Stimulated activated CD4-positive, alpha-beta T cell treated with anti-CD3 and anti-CD28 coated beads, Interleukin-4, amount 100 ng/mL, for 4 hours (primary cell): ENCODE results near the gene HMGN4.
"Not testable (repeated sequence)": the region's sequence is repeated elsewhere in the genome, so short reads cannot be mapped to it uniquely, and the experiment has no call there.

Source experiments
- DNase-seq, 2 experiments: peaks; one replicate each; pipeline ENCODE4 v3.0.0-alpha.2; 2020

The HMGN4 gene

DNA sequence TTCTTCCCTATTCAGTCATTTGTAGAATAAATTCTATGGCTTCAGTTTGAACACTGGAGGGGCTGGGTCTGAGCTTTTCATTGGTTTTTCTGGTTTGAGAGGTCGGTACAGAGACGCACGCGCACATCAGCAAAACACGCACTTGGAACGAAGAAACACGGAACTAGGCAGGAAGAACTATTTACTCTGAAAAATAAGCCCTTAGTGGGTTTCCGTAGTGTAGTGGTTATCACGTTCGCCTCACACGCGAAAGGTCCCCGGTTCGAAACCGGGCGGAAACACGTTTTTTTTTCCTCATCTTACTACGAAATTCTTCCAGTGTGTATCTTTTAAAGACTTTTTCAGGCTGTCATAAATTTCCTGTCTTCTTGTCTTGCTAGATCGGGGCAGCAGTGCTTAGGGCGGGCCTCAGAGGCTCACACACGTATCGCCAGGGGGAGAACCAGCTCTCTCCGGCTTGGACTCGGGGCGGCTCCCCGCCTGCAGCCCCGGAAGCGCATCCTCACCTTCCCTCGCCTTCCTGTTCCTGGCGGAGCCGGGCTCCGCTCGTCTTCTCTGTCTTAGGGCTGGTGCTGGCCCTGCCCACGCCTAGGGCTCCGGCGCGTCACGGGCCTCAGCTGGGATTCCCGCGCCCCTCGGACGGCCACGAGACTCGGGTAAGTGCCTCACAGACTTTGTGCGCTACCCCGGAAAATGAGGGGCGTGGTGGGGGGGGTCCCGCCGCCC is at the start of gene HMGN4:
TSS of gene HMGN4 (plus strand) at position 521 of the 726 bp plus-strand sequence. CDS start 6,841 bp downstream, outside the sequence.
- peak; percentile 70 to 79 for DNase-seq

DNA sequence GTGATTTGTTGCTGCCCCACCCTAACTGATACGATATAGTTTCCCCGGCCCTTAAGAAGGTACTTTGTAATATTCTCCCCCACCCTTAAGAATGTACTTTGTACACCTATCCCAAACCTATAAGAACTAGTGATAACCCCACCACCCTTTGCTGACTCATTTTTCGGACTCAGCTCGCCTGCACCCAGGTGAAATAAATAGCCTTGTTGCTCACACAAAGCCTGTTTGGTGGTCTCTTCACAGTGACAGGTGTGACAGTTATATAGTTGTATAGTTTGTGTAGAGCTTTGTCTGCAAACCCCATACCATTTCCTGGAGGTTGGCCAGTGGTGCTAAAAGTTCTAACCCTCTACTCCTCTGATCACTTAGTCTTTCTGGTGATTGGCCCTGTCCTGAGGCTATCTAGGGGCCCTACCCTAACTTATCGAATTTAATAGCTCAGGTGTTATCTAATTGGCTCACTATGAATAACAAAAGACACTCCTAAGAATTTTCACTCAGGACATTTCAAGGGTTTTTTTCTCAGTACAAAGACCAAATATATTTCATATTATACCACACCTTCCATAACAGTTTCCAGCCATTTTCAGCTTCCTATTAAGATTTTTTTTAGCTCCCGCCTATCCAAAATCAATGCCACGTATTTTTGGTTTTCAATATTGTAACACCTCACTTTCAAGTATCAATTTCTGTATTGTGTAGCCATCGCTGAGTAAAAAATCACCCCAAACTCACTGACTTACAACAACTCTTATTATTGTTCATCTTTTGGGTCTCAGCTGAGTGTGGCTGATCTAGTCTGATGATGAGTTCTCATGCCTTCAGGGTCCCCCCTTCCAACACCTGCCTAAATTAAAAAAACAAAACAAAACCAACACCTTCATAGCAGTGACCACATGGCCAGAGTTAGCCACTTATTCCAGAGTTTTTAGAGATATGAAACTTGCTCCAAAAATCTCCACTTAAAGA is 47.9 kb upstream of the HMGN4 start:
- DNase-seq: no peak

DNA sequence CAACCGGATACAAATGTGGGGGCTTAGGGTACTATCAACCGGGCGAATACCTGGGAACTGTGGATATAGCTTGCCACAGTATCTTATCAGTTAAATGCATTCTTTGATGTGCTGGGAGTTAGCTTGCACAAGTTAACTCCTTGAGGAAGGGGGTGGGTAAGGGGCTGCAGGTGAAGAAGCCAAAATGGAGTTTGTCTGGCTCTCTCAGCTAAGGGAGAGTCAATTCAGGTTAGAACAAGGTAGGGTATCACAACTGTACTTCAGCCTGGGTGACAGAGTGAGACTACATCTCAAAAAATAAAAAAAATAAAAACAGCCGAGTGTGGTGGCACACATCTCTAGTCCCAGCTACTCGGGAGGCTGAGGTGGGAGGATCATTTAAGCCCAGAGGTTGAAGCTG is 46.6 kb upstream of the HMGN4 start:
- no peak for DNase-seq

DNA sequence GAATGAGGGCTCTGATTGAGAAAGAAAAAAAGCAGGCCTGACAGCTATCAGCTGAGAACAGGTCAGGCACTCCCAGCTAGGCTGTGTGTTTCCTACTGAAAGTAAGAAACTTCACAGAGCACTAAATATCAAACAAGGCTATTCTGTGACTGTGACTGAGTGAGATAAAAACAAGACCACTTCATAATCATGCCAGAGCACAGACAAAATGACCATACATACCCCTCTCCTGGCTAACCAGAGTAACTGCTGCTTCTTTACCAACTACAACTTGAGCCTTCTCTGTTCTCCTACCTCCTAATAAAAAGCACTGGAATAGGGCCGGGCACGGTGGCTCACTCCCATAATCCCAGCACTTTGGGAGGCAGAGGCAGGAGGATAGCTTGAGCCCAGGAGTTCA is 44.9 kb upstream of the HMGN4 start:
- DNase-seq: no peak

DNA sequence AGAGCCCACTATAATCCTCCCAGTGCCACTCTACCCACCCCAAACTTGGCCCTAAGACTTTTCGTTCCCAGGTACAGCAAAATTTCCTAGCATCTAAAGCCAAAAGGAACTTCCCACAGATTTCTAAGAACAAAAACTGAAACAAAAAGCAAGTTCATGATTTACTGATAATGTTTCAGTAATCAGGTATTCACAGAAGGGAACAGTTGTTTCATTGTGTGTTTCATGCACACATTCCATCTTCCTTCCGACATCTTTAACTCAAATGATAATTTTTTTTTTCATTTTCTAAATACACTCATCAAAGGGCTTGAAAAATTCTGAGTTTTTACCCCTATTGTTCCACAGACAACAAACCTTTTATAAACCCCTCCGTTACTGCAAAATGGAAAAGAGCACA is 44.0 kb upstream of the HMGN4 start:
- DNase-seq: no peak

DNA sequence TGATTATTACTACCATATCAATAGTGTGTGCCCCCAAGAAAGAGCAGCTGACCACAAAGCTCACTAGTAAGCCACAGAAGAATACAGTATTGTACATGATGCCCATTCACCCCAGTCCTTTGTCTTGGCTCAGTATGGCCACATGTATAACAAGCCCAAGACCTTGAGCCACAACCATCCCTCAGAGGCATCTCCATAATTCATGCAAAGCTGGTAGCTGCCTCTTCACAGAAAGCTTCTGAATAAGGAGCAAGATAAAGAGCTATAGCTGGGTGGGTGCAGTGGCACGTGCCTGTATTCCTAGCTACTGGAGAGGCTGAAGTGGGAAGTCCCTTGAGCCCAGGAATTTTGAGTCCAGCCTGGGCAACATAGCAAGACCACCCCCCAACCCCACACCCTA is 42.9 kb upstream of the HMGN4 start:
- no peak for DNase-seq

DNA sequence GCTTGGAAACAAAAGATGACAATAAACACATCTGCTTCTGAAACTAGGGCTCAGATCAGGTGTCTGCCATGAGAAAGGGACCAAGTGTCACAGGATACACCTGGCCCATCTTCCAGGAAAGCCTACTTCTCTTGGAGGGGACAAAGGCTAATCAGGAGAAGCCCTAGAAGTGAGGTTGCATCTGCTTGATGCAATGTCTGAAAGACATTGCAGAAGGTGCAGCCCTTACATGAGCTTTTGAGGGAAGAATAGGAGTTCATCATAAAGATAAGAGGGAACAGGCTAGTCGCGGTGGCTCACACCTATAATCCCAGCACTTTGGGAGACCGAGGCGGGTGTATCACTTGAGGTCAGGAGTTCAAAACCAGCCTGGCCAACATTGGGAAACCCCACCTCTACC is 40.6 kb upstream of the HMGN4 start:
- no peak for DNase-seq

DNA sequence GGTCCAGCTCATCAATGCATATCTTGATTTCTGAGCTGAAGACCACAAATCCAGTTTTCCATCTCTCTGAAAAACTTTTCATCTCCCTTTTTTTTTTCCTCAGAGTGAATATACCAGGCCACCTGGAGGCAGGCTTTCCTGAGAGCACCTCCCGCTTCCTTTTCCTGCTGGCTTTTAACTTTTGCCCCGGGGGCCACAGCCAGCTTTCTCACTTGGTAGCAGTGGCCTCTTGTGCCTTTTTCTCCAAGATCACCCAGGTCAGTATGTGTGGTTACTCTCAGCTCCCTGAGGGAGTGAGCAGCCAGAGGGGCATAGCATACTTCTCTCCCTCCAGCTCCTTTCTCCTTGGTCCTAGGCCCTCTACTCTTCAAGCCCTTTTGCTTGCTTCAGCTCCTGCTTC is 38.1 kb upstream of the HMGN4 start, which contains the start of gene BTN1A1:
TSS of gene BTN1A1 (plus strand) at position 202 of the 400 bp plus-strand sequence. CDS start 984 bp downstream, outside the sequence.
- no peak for DNase-seq

DNA sequence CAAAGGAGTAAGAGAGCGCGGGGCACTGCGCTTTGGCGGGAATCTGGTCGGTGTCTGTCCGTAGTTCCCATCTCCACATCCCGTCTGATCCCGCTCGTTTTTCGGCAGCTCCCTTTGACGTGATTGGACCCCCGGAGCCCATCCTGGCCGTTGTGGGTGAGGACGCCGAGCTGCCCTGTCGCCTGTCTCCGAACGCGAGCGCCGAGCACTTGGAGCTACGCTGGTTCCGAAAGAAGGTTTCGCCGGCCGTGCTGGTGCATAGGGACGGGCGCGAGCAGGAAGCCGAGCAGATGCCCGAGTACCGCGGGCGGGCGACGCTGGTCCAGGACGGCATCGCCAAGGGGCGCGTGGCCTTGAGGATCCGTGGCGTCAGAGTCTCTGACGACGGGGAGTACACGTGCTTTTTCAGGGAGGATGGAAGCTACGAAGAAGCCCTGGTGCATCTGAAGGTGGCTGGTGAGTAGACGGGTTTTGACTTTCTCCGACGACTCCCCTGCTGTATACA is 36.6 kb upstream of the HMGN4 start:
- DNase-seq: peak; percentile 29 to 34

DNA sequence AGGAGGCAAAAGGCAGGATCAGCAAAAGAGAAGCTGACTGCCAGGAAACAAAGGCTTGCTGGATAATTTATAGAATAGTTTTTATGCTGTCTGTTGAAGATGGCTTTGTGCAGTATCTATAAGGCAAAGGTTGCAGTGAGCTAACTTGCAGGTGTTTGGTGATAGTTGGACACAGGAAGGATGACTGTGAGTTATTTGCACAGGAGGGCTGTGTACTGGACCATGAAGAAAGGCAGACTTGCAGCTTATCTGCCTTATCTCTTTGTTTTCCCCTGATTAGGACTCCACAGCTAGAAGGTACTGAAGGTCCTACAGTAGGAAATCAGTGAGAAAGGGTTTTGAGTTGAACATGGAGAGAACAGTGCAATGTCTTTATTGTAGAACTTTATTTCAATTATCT is 36.0 kb upstream of the HMGN4 start:
- no peak for DNase-seq

DNA sequence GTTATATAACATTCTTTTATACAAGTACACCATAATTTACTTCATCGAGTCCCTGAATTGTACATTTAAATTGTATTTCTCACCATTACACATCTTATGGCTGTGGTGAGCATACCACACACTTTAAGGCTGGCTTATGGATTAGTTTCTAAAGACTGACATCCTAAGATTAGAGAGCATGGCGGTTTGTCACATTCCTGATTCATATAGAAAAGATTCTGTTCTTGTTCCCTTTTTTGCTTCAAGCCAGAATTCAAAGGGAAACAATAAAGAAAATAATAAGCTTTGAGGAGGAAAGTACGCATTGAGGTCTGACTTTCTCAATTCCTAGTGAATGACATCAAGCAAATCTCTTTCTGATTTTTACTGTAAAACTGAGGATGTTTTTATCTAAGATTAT is 35.5 kb upstream of the HMGN4 start:
- no peak for DNase-seq

DNA sequence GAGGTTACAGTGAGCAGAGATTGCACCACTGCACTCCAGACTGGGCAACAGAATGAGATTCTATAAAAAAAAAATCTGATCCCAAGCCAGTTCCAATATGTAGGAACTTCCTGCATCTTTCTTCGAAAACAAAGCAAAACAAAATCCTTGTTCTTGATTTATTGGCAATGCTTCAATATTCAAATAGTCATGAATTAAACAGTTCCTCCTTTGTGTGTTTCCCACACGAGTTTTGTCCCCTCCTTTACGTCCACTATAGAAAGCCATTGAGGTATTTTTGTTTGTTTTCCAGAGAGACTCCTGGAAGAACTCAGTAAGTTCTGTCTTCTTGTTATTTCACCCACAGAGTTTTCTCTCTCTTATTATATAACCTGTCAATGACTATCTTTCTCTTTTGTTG is 30.5 kb upstream of the HMGN4 start:
- DNase-seq: no peak

DNA sequence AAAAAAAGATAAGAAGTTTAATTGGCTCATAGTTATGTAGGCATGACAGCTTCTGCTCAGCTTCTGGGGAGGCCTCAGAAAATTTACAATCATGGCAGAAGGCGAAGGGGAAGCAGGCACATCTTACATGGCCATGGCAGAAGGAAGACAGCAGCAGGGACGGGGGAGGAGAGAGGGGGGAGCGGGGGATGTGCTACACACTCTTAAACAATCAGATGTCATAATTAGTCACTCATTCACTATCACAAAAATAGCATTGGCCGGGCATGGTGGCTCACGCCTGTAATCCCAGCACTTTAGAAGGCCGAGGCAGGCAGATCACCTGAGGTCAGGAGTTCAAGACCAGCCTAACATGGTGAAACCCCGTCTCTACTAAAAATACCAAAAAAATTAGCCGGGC is 27.1 kb upstream of the HMGN4 start:
- not testable (repeated sequence) for DNase-seq

DNA sequence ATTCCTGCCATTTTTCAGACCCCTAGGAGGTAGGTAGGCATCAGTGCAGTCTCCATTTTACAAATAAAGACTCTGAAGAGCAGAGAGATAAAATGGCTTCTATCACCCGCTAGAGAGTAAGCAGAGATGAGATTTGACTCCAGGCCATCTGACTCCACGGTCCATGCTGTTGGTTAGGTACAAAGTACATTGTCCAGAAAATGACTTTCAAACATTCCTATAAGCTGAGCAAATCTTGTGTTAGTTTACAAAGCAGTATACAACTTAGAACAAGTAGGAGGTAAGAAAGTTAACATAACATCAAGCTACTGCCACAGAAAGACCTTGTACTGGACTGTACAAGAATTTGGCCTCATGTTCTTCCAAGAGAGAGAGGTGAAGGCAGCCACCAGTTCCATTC is 23.2 kb upstream of the HMGN4 start:
- DNase-seq: no peak

DNA sequence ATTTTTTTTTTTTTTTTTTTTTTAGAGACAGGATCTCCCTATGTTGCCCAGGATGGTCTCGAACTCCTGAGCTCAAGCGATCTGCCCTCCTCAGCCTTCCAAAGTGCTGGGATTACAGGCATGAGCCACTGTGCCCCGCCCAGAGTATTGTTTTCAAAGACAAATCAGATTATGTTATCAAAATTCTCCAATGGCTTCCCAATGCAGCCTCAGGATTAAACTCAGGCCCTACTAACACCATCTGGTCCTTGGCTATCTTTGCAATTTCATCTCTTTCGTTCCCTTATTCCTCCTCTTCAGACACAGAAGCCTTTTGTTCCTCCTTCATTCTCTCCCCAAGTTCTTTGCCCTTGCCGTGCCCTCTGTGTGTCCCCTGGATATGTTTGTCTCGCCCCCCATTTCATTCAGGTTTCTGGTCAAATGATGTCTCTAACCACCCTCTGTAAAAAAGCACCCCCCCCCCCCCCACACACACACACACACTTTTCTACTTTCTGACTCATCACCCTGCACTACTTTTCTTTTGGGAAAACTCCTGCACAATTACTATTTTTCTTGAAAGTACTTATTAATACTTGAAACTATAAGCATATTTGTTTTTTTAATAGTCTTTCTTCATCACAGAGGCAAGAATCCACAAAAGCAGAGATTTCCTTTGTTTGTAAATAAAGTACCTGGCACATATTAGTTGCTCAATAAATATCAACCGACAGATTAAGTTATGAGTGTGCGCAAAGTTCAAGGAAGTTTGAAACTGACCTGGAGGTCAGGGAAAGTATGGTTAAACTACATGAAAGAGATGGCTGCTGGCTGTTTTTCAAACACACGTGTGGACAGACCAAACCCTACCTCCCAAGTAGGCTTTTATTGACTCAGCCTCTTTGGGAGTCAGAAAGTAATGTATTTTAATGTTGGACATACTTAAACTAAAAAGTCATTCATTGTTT is 21.4 kb upstream of the HMGN4 start:
- no peak for DNase-seq

DNA sequence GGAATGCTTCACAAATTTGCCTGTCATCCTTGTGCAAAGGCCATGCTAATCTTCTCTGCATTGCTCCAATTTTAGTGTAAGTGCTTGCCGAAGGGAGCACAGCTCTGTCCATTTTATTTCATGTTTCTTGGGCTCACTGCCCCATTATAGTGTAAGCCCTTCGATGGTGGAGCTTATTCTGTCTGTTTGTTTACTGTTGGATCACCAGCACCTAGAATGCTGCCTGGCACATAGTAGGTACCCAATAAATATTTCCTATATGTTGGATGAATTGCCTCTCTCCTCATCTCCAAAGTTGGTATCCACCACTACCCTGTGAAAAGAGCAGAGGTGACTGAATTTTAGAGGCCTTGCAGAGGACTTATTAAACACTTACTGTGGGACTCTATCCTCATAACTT is 18.8 kb upstream of the HMGN4 start:
- no peak for DNase-seq

DNA sequence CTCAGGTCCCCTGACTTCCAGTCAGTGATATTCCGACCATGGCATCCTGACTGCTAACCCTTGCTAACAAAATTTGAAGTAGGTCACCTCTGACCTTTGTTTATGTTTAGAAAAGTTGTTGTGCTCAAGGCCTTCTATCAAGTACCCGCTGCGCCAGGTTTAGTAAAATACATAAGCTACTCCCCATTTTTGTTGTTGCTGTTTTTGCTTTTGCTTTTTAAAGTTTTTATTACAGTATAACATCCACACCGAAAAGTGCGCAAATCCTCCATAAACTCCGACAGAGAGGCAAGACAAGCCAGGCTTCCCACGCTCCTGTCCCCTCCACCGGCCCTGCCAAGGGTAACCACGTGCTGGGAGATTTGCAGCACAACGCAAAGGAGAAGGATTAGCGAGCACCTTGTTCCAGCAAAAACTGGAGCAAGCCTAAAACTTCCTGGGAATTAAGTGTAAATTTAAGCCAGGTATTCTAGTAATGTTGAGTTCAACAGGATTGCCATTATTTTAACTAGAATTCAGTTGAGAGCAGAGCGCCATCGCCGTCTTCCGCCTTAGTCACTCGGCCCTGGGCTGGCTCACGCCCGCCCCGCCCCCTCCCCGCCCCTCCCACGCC is 17.8 kb upstream of the HMGN4 start:
- no peak for DNase-seq

DNA sequence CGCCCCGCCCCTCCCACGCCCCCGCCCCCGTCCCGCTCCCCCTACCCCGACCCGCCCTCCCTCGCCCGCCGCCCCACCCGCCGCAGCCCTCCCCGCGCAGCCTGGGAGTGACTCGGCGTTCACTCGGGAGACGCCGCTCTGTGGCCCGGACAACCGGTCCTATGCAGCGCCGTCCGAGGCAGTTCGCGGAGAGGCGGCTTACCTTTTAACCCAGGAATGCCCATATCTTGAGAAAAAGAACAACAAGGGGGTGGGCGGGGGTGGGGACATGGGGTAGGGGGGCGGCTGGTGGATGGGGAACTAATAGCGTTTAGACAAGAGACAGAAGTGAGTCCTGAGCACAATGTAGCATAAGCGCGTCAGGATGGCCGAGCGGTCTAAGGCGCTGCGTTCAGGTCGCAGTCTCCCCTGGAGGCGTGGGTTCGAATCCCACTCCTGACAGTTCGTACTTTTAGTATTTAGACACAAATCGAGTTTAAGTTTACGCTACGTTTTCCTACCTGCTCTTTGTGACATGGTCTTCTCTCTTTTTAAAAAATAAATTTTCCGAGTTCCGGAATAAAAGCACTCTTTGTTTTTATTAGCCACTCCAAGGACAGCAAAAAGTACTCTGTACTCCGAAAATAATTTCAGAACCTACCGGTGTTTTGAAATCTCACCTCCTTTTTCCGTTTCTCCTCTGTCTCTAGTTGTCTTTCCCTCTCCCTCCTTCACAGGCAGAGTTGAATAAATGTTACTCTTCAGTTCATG is 17.1 kb upstream of the HMGN4 start:
- peak; percentile 78 to 82 for DNase-seq

DNA sequence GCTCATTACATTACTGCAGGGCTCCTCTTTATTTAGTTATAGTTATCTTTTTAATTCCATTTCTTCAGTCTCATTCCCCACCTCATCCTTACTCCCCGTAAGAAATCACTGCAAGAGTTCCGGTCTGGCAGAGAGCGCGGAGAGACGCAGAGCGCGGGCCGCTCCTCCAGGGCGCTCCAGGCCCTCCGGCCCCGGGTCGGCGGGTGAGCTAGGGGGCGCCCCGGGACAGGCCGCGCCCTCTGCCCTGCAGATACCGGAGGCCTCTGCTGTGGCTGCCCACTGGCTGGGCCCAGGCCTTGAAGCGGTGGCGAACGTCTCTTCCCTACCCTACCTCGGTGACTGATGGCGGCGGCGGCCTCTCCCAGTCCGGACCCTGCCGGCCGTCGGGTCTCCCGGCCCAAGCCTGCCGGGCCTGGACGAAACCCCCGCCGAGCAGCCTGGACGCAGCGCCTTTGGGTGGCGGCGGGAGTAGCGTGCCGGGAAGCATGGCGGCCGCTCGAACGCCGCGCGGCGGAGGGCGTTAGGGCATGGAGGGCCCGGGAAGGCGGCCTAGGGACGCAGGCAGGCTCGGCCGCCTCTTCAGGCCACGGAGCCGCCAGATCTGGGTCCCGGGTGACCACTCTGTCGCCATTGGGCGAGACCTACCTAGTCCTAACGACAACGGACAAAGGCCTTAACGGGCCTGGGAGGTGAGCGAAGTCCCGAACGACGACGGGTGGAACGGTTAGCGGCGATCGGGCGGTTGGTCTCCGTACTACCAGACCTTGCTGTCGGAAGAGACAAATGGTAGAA is 16.4 kb upstream of the HMGN4 start:
- peak; percentile 61 to 67 for DNase-seq

DNA sequence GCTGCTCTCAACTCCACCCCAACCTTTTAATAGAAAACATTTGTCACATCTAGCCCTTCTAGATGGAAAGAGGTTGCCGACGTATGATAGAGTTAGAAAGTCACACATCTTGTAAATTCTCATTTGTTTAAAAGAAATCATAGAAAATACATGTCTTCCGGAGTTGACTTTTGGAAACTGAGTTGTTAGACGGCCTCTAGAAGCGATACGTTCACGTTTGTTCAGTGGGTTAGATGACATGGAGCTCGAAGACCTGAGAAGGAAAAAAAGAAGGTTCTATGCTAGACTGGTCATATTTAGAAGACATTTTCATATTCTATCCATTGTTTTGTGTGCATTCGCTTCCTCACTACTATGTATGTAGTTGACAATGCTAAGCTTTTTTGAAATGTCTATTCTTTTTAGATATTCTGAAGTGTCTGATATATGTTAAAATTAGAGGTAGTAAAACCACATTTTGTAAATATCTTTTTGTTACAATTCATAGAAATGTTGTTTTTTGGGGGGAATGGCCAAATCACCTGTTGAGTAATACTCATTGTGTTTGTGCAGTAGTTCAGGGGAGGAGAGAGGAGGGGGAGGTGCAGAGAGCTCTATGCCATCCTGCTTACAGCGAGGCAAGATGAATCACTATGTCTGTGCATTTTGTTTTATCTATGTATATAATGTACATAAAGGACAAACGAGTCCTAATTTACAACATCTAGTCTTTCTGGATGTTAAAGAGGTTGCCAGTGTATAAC is 15.5 kb upstream of the HMGN4 start:
- DNase-seq: peak in 1 of 2 experiments; percentile 32
